ENCODE measurements around the gene EHBP1.
"Not testable (repeated sequence)": the region's sequence is repeated elsewhere in the genome, so short reads cannot be mapped to it uniquely, and the experiment has no call there.

Gene EHBP1

DNA sequence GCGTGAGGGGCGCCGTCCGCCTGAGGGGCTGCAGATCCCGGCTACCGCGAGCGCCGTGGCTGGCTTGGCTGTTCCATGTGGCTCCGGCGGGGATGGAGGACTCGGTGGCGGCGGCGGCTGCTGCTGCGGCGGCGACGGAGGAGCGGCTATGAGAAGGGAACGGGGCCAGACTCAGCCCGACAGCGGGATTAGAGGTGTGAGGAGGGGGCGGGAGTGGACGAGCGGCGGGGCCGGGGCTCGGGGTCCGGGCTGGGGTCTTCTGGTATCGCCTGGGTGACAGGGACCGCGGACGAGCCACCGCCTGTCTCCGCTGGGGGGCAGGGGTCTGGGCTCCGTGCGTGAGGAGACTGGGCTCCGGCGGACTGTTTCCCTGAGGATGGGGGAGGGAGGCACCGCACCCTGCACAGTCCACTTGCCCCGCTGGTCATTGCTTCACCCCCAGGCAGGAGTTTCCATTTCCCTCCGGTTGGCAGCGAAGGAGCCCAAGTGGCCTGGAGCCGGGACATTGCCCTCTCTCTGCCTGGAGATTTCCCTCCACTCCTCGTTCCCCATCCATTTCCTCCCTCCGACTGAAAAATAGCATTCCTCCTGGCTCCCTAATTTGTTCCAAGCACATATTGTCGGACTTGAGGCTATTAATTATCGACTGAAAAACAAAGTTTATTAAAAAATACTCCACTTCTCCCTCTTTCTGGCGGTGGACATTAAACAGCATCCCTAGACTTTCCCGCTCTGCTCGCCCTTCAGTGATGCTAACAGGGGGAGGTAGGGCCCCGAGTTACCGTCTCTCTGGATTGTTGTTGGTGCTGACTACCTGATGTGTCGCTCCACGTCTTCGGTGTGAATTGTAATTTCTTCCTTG is 577 bp downstream of the EHBP1 start:
- DNase-seq = no peak

DNA sequence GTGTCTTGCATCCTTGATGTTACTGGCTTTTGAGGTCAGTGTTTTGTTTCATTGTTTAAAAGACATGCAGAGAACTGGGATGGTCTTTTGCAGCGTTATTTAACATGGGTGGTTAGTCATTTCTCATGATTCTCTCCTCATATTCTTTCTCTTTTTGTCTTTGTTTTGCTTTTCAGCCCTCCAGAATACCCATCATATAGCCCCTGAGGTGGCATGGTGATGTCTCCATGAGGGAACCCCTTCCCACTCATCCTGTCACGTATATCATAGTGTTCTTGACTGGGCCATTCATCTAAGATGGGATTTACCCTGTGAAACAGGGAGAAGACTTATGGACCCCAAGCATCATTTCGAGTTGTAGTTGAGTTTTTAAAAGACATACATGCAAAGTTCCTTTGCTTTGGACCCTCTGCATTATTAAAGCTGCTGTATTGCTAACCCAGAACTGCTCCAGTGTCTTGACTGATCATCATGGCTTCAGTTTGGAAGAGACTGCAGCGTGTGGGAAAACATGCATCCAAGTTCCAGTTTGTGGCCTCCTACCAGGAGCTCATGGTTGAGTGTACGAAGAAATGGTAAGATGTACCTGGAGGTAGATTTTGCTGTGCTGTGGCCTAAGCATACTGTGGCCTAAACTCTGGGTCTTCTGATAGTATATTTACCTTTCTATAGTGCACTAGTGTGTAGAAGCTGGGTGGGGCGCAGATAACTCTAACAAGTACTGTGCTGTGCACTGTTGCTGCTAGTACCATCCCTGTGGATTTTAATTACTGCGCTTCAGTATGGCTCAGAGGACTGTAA is 1.4 kb downstream of the EHBP1 start:
- no peak for DNase-seq

DNA sequence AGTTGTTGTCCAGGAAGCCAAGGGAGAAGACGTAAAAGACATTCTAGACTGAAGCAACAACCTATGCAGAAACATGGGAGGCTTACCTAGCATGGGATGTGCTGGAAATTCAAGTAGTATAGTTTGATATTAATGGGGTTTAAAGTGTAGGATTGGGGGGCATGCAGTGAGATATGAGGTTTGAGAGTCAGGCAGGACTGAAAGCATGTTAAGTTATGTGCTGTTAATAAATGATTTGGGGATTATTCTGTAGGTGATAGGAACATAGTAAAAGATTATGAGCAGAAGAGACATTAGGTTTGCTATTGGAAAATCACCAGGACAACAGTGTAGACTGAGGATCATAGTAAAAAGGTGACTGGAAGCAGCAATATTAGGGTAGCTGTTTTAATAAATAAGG is 3.2 kb downstream of the EHBP1 start:
- no peak for DNase-seq

DNA sequence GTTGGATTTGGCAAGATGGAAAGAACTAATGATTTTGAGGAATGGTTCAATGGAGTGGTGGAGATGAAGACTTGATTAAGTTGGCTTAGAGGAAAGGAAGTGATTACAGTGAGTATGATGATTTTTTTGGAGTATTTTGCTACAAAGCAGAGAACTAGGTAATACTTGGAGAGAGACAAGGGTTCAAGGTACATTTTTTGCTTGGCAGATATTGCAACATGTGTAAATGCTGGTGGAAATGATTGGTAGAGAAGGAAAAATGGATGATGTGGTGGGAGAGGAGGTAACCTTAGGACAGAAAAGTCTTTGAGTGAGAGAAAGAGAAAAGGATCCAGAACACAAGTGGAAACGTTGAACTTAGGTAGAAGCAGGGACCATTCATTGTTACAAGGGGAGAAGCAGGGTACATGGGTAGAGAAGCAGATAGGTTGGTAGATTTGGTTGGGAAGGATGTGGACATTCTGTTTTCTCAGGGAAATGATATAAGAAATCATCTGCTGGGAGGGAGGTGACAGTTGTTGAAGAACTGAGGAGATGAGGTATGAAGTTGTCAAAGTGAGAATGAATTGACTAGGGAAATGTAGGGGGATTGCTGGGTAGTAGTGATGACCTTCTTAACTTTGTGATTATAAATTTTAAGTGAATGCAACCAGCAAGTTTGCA is 6.5 kb downstream of the EHBP1 start:
- no peak for DNase-seq

DNA sequence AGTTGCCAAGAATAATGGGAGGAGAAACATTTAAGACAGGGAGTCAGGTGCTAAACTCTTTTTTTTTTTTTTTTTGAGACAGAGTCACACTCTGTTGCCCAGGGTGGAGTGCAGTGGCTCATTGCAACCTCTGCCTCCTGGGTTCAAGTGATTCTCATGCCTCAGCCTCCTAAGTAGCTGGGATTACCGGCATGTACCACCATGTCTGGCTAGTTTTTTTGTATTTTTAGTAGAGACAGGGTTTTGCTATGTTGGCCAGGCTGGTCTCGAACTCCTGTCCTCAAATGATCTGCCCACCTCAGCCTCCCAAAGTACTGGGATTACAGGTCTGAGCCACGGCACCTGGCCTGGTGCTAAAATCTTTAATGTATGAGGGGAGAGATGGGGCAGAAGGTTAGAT is 7.7 kb downstream of the EHBP1 start:
- not testable (repeated sequence) for DNase-seq

DNA sequence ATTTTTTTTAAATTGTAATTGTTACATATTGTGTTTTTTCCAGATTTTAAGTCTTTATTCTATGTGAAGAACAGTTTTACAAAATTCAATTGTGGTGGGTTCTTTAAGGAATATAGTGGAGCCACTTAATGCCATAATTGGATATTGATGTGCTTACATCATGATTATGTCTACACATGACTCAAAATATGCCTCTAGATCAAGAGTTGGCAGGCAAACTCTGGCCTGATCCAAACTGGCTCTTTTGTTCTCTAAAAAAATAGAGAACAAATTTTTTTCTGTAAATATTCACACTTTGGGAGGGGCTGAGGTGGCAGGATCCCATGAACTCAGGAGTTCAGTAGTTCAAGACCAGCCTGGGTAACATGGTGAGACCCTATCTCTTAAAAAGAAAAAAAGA is 8.3 kb downstream of the EHBP1 start:
- no peak for DNase-seq

DNA sequence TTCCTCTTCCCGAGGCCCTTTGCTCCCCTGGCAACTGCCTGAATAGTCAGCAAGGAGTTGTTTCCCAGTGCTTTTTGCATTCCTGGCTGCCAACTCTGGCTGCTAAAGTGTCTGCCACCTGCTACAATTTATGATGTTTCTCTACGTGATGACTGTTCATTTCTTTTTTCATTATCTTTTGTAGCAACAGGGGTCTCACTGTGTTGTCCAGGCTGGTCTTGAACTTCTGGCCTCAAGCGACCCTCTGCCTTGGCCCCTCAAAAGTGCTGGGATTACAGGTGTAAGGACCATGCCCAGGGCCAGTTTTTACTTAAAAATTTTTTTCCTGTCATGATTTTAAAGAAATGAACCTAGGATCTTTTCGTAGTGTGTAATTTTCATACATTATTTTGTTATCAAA is 11.3 kb downstream of the EHBP1 start:
- DNase-seq = no peak

DNA sequence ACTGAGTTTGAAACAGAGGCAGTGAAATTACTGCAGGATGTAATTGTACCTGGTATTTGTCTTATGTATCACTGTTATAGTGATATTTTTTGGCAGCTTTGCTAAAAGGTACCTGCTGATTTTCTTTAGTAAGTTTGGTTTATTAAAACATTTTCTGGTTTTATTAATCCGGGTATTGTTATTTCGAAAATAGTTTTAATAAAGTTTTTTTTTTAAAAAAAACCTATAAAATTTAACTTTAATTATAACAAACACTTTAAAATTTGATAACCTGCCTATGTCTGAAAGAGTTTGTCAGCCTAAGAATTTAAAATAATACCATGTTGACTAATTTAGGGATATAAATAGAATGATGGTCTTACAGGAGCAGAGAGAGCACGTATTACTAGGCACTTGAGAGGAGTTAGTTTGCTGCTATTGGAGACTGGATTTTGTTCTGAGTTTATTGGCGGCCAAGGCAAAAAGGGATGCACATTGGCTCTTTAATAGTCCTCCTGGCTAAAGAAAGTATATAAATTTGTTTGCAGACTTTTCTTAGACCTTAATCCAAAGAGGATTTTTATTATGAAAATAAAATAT is 12.1 kb downstream of the EHBP1 start:
- DNase-seq = no peak

DNA sequence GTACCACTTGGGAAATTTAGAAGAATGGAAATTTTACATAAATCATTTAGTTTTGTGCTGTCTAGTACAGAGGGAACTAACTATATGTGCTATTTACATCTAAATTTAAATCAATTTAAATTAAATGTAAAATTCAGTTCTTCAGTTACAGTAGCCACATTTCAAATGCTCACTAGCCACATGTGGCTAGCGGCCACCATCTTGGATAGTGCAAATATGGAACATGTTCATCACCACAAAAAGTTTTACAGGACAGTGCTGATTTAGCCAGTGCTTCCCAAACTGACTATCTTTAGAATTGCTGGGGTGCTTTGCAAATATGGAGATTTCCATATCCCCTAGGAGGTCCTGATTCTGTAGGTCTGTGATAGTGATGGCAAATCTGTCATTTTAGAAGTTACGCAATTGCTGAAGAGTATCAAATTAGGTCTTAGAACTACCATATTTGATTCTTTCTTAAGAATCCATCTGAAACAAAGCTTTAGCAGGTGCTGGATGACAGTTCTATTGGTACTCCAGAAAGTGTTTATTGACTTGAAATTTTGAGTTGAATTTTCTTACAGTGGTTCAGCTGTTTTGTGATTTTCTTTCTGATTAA is 12.8 kb downstream of the EHBP1 start:
- DNase-seq = no peak

DNA sequence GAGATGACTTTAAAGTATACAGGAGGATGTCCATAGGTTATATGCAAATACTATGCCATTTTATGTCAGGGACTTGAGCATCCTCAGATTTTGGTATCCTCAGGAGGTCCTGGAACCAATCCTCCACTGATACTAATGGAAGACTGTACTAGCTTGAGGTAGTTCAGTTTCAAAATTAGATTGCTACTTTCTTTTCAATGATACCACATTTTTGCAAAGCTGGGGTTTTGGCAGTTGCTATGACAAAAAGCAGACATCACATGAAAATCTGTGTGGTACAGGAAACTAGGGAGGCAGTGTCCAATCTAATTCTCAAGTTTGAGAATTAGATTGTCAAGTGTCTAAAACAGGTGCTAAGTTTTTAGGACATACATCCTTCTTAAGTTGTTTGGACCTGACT is 14.2 kb downstream of the EHBP1 start:
- no peak for DNase-seq

DNA sequence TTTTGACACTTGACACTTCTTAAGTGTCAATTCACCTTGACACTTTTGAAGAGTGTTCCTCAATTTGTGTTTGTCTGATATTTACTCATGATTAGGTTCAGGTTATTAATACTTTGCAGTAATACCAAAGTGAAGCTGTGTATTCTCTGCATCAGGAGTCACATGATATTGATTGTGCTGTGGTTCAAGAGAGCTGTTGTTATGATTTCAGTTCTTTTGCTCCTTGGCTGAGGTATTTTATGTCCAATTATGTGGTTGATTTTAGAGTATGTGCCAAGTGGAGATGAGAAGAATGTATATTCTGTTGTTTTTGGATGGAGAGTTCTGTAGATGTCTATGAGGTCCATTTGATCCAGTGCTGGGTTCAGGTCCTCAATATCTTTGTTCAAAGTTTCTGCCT is 17.2 kb downstream of the EHBP1 start:
- DNase-seq = no peak

DNA sequence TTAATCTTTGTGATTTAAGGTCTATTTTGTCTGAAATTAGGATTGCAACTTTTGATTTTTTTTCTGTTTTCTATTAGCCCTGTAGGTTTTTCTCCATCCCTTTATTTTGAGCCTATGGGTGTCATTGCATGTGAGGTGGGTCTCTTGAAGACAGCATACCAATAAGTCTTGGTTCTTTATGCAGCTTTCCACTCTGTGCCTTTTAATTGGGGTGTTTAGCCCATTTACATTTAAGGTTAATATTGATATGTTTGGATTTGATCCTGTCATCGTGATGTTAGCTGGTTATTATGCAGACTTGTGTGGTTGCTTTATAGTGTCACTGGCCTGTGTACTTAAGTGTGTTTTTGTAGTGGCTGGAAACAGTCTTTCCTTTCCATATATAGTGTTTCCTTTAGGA is 17.7 kb downstream of the EHBP1 start:
- no peak for DNase-seq

DNA sequence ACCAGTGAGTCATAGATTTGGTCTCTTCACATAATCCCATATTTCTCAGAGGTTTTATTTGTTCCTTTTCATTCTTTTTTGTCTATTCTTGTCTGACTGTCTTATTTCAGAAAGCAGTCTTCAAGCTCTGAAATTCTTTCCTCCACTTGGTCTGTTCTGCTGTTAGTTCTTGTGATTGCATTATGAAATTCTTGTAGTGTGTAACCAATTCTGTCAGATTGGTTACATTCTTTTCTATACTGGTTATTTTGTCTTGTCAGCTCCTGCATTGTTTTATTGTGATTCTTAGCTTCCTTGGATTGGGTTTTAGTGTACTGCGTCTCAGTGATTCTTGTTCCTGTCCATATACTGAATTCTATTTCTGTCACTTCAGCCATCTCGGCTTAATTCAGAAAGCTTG is 18.6 kb downstream of the EHBP1 start:
- DNase-seq = no peak

DNA sequence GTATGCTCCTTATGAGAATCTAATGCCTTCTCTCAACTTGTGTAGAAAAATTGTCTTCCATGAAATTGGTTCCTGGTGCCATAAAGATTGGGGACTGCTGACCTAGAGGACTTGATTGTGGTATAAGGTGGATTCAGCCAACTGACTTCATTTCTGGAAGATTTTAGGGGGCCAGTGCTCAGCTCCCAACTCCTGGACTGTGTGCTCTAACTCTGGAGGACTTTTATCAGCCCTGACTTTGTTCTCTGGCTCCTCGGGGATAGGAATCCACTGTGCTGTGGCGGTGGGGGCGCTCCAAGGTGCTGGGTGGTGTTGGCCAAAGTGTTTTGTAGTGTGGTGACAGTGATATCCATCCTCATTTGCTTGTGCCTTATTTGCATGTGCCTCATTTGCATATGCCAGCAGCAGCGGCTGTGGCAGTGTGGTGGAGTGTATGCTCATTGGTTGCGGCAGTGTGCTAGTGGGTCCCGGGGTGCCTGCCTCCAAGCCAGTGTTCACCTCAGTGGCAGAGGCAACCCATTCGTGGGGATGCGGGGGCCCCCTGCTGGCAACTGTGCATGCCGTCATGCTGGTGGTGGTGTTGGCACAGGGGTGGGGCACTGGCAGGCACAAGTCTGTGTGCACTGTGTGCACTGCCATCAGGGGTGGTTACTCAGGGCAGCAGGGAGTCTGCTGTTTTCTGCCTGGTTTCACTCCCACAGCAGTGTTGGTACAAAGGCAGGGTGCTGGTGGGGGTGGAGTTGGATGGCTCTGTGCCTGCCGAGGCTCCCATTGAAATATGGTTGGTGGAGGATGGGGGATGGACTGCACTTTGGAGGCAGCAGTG is 19.6 kb downstream of the EHBP1 start:
- no peak for DNase-seq

DNA sequence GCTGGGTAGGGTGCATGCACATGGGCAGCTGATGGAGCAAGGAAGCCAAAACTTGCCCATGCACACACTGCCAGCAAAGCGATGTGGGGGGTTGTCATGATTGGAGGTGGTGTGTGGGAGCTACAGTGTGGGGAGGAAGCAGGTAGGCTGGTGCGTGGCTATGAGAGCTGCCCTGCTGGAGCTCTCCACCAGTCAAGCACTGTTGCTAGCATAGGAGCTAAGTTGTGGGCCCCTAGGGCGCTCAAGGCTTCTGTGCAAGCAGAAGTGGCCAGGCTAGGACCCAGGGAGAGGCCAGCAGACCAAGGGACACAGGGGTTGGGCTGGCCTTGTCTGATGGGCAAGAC is 20.2 kb downstream of the EHBP1 start:
- DNase-seq = no peak

DNA sequence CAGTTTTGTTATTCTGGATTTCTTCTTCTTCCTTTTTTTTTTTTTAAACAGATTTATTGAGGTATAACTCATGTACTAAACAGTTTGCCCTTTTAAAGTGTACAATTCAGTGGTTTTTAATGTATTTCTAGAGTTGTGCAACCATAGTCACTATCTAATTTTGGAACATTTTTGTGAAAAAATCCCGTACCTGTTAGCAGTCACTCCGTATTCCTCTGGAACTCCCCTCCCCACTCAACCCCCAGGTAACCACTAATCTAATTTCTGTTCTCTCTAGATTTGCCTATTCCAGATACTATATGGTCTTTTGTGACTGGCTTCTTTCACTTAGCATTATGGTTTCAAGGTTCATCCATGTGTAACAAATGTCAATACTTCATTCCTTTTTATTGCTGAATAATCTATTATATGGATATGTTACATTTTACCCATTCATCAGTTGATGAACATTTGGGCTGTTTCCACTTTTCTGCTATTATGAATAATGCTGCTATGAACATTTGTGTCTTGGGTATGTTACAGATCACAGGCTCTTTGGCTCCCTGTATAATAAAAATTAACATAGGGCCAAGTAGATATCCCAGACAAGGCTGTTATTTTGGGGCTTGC is 21.9 kb downstream of the EHBP1 start:
- no peak for DNase-seq

DNA sequence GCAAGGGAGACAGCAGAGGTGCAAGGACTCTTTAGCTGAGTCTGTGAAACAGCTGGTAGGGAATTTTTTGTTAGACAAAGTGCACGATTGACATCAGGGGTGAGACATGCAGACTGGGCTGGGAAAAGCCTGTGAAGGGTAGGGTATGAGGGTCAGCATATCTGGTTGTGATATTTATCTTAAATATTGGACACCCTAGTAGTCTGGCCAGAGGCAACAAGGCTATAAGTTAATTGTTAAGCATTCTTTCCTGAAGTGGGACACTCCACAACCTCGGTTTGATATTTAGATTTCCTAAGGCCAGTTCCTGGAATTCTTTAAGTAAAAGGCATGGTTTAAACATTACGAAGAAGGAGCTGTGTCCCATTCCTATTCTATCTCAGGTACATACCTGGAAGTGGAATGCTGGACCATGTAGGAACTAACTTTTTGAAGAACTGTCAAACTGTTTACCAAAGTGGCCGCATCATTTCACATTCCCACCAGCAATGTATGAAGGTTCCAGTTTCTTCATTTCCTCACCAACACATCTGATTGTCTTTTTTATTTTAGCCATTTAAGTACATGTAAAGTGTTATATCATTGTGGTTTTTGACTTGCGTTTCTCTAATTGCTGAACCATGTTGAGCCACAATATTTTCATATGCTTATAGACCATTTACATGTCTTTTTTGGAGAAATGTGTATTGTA is 22.5 kb downstream of the EHBP1 start:
- no peak for DNase-seq

DNA sequence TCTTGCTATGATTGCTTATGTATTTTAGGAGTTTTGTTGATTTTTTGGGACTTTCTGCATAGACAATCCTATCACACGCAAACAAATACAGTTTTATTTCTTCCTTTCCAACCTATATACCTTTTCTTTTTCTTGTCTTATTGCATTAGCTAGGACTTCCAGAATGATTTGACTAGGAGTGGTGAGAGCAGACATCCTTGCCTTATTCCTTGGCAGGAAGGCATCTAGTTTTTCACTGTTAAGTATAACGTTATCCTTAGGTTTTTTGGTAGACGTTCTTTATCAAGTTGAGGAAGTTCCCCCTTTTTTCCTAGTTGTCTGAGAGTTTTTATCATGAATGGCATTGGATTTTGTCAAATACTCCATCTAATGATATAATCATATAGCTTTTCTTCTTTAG is 25.8 kb downstream of the EHBP1 start:
- no peak for DNase-seq

DNA sequence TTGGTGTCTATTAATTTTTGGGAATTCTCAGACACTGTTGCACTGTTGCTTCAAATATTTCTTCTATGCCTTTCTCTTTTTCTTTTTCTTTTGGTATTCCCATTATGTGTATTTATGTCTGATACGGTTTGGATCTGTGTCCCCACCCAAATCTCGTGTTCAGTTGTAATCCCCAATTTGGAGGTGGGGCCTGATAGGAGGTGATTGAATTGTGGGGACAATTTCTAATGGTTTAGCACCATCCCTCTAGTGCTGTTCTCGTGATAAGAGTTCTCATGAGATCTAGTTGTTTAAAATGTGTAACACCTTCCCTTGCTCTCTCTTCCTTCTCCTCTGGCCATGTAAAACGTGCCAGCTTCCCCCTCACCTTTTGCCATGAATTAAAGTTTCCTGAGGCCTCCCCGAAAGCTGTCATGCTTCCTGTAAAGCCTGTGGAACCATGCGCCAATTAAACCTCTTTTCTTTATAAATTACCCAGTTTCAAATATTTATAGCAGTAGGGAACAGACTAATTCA is 26.8 kb downstream of the EHBP1 start:
- no peak for DNase-seq

DNA sequence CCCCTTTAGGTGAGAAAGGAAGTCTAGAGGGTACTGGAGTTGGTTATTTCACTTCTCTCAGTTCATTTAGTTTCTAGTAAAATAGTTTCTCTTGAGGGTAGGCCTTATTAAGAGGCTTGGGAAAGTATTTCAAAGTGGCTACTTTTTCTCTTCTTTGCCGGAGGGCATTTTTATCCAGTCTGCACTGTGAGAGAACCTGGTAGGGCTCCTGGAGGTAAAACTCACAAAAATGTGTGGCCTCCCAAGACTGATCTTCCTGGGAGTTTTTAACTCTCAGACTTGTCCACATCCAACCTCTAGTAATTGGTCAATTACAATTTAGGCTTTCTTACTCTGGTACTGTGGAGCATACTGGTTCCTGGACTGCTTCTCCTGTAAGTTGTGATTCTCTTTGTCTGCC is 28.0 kb downstream of the EHBP1 start:
- DNase-seq = no peak
